CD4-positive, alpha-beta T cell treated with Interleukin-1 beta for 1 hour (primary cell): ENCODE results near the gene KY.
A peak's percentile ranks its signal among the peaks of the same experiment; 100 is the strongest.
"Not testable (repeated sequence)": the region's sequence is repeated elsewhere in the genome, so short reads cannot be mapped to it uniquely, and the experiment has no call there.

ENCODE experiments used
- DNase-seq, 2 donors: peaks; one replicate each; pipeline ENCODE4 v3.0.0-alpha.2; 2020 to 2022

Gene KY

GRCh38 chr3:134601539-134602439 lies 49.0 kb downstream of the KY start:
- no peak for DNase-seq

DNA sequence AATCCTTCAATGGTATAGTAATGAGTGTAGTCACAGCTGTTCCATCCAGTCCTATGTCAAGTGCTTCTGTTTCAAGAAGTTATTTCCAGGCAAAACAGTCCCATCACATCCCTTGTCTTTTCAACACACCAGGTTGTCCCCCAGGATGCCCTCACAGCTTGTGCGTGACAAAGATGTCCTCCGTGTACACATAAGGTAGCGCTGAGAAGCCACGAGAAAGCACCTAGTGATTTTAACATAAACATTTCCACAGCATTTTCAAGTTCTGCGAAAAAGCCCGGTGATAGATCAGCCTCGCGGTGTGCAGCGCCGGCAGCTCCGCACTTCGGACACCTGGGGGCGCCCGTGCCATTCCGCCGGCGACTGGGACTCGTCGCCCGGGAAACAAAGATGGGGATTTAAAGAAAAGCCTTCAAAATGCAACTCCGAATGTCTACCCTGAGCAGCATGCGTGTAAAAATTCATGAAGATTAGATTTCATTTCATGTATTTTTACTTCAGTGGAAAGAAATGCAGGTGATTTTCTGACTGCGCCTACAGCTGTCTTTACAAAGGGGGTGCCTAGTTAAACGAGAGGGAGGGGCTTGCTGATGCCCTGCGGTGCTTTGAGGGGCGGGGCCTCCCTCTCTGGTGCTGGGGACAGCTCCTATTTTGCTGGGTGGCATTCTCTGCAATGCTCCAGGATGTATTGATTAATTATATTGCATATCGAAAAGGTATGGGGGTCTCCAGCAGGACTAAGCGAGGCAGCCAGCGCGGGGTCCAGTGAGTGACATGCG lies 49.9 kb downstream of the KY start:
- peak; percentile 45 to 46 for DNase-seq

DNA sequence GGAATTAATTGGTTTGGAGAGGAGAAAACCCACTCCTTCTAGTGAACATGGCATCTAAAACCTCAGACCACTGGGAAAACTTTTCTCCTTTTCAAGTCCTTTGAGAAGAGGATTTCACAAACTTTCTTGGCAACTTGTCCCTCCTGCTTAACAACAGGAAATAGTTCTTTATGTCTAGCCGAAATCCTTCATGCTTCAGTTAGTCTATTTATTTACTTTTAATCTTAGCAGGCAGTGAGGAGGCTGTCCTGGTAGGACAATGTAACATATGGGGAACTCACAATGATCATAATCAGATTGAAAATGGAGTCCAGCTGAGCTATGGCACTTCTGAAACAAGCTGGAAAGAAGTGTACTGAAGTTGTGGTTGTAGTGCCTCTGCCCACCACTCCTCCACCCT lies 50.6 kb downstream of the KY start:
- DNase-seq: no peak

DNA sequence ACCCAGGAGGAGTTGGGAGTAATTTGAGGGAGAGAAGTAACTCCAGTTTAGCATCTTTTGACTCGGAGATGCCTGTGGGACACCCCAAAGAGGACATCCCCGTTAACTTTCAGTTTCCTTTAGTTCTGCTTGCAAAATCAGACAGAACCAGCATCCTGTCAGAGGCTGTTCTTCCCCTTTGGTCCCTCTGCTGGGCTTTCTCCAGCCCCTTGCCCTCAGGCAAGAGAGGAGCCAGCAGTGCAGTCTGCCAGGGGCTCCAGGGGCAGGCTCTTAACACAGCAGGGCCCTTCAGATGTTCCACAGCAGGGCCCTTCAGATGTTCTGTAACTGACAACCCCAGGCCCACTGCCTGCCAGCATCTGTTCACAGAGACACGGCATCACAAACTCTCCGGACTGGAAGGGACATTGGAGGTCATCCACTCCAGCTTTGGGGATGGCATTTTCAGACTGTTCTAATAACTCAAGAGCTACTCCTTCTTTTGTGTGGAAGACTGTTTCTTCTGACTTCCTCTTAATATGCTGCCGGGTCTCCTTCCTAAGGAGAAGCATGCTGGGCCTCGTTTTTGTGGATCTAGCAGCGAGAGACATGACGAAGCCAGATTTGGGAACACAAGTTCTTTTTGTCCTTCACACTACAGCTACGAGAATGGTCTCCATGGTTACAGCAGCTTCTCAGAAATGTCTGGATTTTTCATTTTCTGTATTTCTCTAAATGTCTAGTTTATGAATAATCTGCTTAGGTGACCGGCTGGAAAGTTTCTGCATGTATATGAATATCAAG lies 51.9 kb downstream of the KY start:
- no peak for DNase-seq

- DNase-seq: no peak
Measured at GRCh38 chr3:134597390-134597970, 53.3 kb downstream of the KY start.

DNA sequence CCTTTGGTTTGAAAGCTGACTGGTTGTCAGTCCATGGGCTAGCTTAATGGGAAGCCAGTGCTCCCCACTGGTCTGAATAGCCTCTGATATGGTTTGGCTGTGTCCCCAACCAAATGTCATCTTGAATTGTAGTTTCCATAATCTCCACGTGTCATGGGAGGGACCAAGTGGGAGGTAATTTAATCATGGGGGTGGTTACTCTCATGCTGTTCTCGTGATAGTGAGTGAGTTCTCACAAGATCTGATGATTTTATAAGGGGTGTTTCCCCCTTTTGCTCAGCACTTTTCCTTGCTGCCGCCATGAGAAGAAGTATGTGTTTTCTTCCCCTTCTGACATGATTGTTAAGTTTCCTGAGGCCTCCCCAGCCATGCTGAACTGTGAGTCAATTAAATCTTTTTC lies 55.8 kb downstream of the KY start:
- DNase-seq: not testable (repeated sequence)

DNA sequence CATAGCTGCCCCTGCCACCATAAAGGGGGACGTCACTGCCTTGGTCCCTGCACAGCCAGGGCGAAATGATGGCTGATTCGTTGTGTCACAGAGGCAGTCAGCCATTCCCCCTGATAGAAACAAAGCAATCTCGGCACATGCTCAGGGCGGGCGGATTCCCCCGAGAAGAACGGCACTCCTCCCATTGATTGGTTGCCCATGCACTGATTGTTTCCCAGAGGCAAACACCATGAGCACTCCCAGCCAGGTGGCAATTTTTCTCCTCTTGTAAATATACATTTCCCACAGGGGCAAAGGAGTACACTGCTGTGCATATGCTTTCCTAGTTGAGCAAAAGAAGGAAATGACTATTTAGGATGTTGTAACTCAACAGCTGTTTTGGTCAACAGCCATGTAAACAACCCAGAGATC lies 56.5 kb downstream of the KY start:
- no peak for DNase-seq

GRCh38 chr3:134592806-134593205 lies 58.0 kb downstream of the KY start:
- DNase-seq: no peak

GRCh38 chr3:134590766-134591165 lies 60.1 kb downstream of the KY start:
- no peak for DNase-seq

DNA sequence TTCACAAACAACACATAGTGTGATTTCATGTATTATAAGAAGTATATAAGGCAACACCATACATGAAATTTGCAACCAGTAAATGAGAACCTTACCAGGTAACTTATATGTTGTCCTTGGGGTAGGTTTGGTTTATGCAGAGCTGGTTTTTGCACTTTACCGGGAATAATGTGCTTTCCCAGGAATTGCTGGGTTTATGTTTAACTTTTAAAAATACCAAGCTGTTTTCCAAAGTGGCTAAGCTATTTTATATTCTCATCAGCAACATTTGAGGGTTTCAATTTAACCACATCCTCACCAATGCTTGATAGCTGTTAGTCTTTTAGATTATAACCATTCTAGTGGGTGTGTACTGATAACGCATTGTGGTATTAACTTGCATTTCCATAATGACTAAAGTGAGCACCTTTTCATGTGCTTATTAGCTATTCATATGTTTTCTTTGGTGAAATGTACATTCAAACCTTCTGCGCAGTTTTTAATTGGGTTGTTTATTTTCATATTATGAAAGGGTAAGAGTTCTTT lies 71.6 kb downstream of the KY start:
- DNase-seq: no peak

DNA sequence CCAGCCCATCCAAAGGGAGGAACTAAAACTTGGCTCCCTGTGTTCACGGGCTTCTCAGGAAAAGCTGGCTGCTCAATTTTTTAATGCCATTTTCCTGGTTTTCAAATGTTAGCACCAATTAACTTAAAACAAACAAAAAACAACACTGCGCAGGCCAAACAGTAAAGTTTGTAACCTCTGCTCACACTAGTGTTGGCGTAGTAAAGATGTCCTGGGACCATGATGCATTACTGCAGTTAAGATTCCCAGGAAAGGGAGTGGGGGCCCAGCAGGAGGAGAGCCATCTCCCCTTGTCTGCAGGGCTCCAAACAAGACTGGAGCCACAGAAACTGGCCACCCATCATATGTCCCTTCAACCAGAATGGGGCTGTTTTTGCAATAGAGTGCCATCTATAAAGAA lies 74.0 kb downstream of the KY start:
- no peak for DNase-seq

DNA sequence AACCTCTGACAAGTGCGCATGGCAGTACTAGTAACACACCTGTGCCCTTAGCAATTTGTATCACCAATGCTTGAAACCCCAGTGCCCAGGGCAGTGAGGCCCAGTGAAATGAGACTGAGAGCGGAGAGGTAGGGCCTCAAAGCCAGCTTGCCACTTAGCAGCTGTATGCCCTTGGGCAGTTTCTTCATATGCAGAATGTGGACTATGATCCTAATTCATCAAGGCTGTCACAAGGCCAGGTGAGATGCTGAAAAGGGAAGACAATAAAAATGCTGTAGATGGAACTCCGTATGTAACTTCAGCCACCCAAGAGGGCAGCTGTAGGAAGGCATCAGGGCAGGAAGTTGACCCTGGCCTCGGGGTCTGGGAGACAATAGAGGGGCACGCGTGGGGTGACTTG lies 74.4 kb downstream of the KY start:
- no peak for DNase-seq

GRCh38 chr3:134569899-134570298 lies 80.9 kb downstream of the KY start:
- not testable (repeated sequence) for DNase-seq

- no peak for DNase-seq
Measured at GRCh38 chr3:134568790-134569189, 82.0 kb downstream of the KY start.

- DNase-seq: no peak
Measured at GRCh38 chr3:134567605-134568004, 83.2 kb downstream of the KY start.

GRCh38 chr3:134564991-134565390 lies 85.8 kb downstream of the KY start:
- DNase-seq: no peak

GRCh38 chr3:134563601-134564000 lies 87.2 kb downstream of the KY start:
- DNase-seq: no peak

DNA sequence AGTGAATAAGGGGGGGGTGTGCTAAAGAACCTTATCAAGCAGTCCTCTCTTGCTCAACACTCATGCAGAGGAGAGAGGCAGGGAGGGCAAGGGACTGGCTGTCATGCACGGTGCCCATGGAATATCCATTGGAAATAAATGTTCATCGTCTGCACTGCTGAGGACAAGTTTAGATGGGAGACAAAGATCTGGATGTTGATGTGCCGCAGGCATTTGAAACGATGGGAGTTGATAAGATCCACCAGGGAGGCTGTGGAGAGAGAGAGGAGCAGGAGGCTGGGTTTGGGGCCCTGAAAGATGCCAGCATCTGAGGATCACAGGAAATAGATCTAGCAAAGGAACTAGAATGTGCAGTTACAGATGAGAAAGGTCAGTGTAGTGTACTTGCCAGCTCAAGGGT lies 88.8 kb downstream of the KY start:
- no peak for DNase-seq

GRCh38 chr3:134559591-134559990 lies 91.2 kb downstream of the KY start:
- no peak for DNase-seq
